Measurements from ENCODE around the gene CAMK4.

DNA sequence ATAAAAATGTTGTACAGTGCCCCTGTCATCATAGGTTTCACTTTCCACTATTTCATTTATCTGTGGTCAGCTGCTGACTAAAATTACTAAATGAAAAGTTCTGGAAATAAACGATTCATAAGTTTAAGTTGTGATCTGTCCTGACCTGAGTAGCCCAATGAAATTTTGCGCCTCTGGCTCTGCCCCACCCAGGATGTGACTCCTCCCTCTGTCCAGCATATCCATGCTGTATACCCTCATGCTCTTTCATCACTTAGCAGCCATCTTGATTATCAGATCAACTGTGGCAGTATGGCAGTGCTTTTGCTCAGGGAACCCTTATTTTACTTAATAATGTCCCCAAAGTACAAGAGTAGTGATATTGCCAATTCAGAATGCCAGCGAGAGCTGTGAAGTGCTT lies 190.9 kb downstream of the CAMK4 start:
- no peak for TF ChIP-seq POLR2A (IDR thresholded peaks at IDR 0.05)
- no peak for TF ChIP-seq EP300 (IDR thresholded peaks at IDR 0.05)
- TF ChIP-seq, protein P1, sequence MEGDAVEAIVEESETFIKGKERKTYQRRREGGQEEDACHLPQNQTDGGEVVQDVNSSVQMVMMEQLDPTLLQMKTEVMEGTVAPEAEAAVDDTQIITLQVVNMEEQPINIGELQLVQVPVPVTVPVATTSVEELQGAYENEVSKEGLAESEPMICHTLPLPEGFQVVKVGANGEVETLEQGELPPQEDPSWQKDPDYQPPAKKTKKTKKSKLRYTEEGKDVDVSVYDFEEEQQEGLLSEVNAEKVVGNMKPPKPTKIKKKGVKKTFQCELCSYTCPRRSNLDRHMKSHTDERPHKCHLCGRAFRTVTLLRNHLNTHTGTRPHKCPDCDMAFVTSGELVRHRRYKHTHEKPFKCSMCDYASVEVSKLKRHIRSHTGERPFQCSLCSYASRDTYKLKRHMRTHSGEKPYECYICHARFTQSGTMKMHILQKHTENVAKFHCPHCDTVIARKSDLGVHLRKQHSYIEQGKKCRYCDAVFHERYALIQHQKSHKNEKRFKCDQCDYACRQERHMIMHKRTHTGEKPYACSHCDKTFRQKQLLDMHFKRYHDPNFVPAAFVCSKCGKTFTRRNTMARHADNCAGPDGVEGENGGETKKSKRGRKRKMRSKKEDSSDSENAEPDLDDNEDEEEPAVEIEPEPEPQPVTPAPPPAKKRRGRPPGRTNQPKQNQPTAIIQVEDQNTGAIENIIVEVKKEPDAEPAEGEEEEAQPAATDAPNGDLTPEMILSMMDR (IDR thresholded peaks at IDR 0.05), result no peak
- TF ChIP-seq POLR2AphosphoS5 (IDR thresholded peaks at IDR 0.05), result no peak
